CD14-positive monocyte (primary cell): ENCODE results near the gene C16orf96. TPM values are rescaled to one million over a fixed set of nuclear protein-coding genes. Genes with fewer than 3 reads are reported as not detected.

Experiments
- DNase-seq, 3 donors: peaks; one replicate each; pipeline ENCODE4 v3.0.0-alpha.2; 2011 to 2022
- H2AFZ ChIP-seq: 2 replicates; pipeline ENCODE4 v1.6.0; 2012; ENCODE audit warnings: mild to moderate bottlenecking, low read depth, low read length, inconsistent platforms; ENCODE audit not compliant: insufficient read depth, poor library complexity, severe bottlenecking
- H3K27ac ChIP-seq, 2 donors: 1 replicate in 1 of 2; 2 replicates in 1 of 2; pipeline ENCODE4 v1.5.1; 2012 to 2013; ENCODE audit warnings: low read length in 2 of 2, control low read depth in 1 of 2, inconsistent platforms in 1 of 2, low read depth in 1 of 2, mild to moderate bottlenecking in 1 of 2
- H3K27me3 ChIP-seq, 2 donors: one replicate each; pipeline versions ENCODE4 v1.6.0 to v1.6.1; 2011 to 2013; ENCODE audit warnings: low read length in 2 of 2; ENCODE audit not compliant: control insufficient read depth in 2 of 2, insufficient read depth in 2 of 2
- H3K36me3 ChIP-seq, 2 donors: replicated peaks in 1 of 2; 1 replicate in 1 of 2; 2 replicates in 1 of 2; pipeline versions ENCODE4 v1.5.1 to v1.6.1; 2012 to 2013; ENCODE audit warnings: low read length in 2 of 2, control low read depth in 1 of 2, inconsistent platforms in 1 of 2, mild to moderate bottlenecking in 1 of 2; ENCODE audit not compliant: insufficient read depth in 2 of 2, control insufficient read depth in 1 of 2
- H3K4me1 ChIP-seq, 2 donors: 1 replicate in 1 of 2; 2 replicates in 1 of 2; pipeline versions ENCODE4 v1.5.1 to v1.6.1; 2012 to 2013; ENCODE audit warnings: low read length in 2 of 2, control low read depth in 1 of 2, inconsistent platforms in 1 of 2, mild to moderate bottlenecking in 1 of 2, moderate library complexity in 1 of 2; ENCODE audit not compliant: insufficient read depth in 2 of 2, control insufficient read depth in 1 of 2
- H3K4me2 ChIP-seq: replicated peaks from 2 replicates; pipeline ENCODE3; 2012; ENCODE audit warnings: low read length, moderate library complexity, mild to moderate bottlenecking; ENCODE audit not compliant: poor library complexity, severe bottlenecking; ENCODE audit errors: extremely low read depth
- H3K4me3 ChIP-seq, 3 experiments: fragments of 200-600 bp in 1 of 3; sonication (generic) in 1 of 3; replicated peaks in 1 of 3; 1 replicate in 2 of 3; 2 replicates in 1 of 3; pipeline ENCODE4 v1.5.1; 2011 to 2013; ENCODE audit warnings: low read length in 3 of 3, mild to moderate bottlenecking in 3 of 3, control low read depth in 2 of 3, low read depth in 2 of 3, inconsistent platforms in 1 of 3, moderate library complexity in 1 of 3
- H3K79me2 ChIP-seq: 2 replicates; pipeline ENCODE4 v1.6.0; 2012; ENCODE audit warnings: mild to moderate bottlenecking, control low read depth, inconsistent platforms, low read length, moderate library complexity; ENCODE audit not compliant: insufficient read depth
- H3K9ac ChIP-seq: 2 replicates; pipeline ENCODE4 v1.6.0; 2017; ENCODE audit warnings: low read length, mild to moderate bottlenecking; ENCODE audit not compliant: insufficient read depth, poor library complexity, severe bottlenecking
- H3K9me3 ChIP-seq, 2 donors: replicated peaks in 1 of 2; 1 replicate in 1 of 2; 2 replicates in 1 of 2; pipeline versions ENCODE4 v1.5.1 to v1.6.1; 2012 to 2013; ENCODE audit warnings: low read length in 2 of 2, control low read depth in 1 of 2; ENCODE audit not compliant: control insufficient read depth in 1 of 2, insufficient read depth in 1 of 2
- H4K20me1 ChIP-seq: 2 replicates; pipeline ENCODE4 v1.6.0; 2012; ENCODE audit warnings: mild to moderate bottlenecking, low read length, control low read depth, moderate library complexity; ENCODE audit not compliant: insufficient read depth
- H3K27ac Mint-ChIP-seq, 7 donors: one replicate each; pipeline ENCODE4 v1.8.0; 2020; ENCODE audit warnings: mild to moderate bottlenecking in 7 of 7, mixed read lengths in 7 of 7, moderate library complexity in 6 of 7, inconsistent platforms in 2 of 7
- H3K27me3 Mint-ChIP-seq, 3 donors: one replicate each; pipeline ENCODE4 v1.8.0; 2021 to 2022; ENCODE audit warnings: low read depth in 3 of 3, mild to moderate bottlenecking in 3 of 3, mixed read lengths in 3 of 3, moderate library complexity in 3 of 3, inconsistent platforms in 1 of 3
- H3K36me3 Mint-ChIP-seq, 2 donors: one replicate each; pipeline ENCODE4 v1.8.0; 2020; ENCODE audit warnings: mixed read lengths in 2 of 2, inconsistent platforms in 1 of 2, mild to moderate bottlenecking in 1 of 2
- H3K4me1 Mint-ChIP-seq: one replicate; pipeline ENCODE4 v1.8.0; 2020; ENCODE audit warnings: mild to moderate bottlenecking, mixed read lengths
- H3K4me3 Mint-ChIP-seq, 2 donors: one replicate each; pipeline ENCODE4 v1.8.0; 2020; ENCODE audit warnings: mild to moderate bottlenecking in 2 of 2, mixed read lengths in 2 of 2, moderate library complexity in 1 of 2
- H3K9me3 Mint-ChIP-seq, 7 donors: one replicate each; pipeline ENCODE4 v1.8.0; 2020 to 2022; ENCODE audit warnings: mixed read lengths in 7 of 7, mild to moderate bottlenecking in 6 of 7, moderate library complexity in 6 of 7, inconsistent platforms in 2 of 7
- WGBS: methylation state at CpG from one replicate; pipeline ENCODE4 v1.1.5; 2013; ENCODE audit warnings: missing lambda C conversion rate; ENCODE audit not compliant: insufficient coverage; 5-methylcytosine and 5-hydroxymethylcytosine counted together
- intact Hi-C, 2 donors: fragments of 100-400 bp; cut with micrococcal nuclease; formaldehyde crosslinking; loops; one replicate each; pipeline versions ENCODE4 v1.15.0 to v1.15.1; 2023
- polyA plus RNA-seq, 3 donors: library from polyadenylated mRNA; depleted of rRNA in 1 of 3; unstranded in 2 of 3; stranded (reverse) in 1 of 3; fragments of 300-500 nt in 2 of 3; fragments of >200 nt in 1 of 3; fragmentation: Illumina TruSeq in 2 of 3; gene quantifications; 1 replicate in 2 of 3; 2 replicates in 1 of 3; pipeline ENCODE4 v1.2.3, GENCODE V29; 2012 to 2021
- TF ChIP-seq, protein P1 (sequence below): fragments of 200-600 bp; IDR thresholded peaks from one replicate; pipeline ENCODE4 v1.8.0; 2022; ENCODE audit warnings: antibody characterized with exemption, mild to moderate bottlenecking

C16orf96 gene
- polyA plus RNA-seq, 3 donors: 0.13 TPM; not detected in 2

DNA sequence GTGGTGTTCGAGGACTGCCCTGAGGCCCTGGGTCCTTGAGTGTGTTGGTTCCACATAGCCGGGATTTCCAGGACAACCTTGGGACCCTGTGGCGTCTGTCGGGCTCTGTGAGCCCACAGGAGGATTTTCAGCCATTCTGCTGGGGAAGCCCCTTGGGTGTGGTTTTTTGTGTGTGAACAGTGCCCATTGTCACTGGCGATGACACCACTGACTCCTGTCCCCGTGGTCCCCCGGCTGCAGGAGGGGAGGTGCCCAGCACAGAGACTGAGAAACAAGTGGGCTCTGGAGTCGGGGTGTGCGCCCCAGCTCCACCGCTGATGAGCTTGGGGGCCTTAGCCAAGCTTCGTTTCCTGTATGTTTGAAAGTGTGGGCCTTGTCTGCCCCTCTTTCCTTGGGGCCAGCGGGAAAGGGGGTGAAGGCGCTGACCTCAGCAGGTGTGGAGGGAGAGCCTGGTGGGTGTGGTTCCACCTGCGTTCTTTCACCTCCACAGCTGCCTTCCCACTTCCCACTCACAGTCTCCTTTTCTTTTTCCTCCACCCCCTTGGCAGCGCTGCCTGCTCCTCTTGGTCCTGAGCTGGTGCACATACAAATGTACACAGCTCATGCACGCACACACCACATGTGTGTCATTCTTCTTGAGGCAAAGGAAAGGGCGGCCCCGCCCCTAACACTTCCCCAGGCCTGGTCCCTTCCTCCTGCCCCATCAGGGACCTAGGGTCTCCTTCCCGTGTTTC is 84.6 kb downstream of the C16orf96 start:
- peaks cover 34 to 54% of the 10 kb centered on the region in 2 donors for H3K36me3 Mint-ChIP-seq
- H3K9ac ChIP-seq: peak overlapping the region; percentile 27
- peaks cover 36% of the 10 kb centered on the region for H3K4me1 Mint-ChIP-seq
- TF ChIP-seq, protein P1, sequence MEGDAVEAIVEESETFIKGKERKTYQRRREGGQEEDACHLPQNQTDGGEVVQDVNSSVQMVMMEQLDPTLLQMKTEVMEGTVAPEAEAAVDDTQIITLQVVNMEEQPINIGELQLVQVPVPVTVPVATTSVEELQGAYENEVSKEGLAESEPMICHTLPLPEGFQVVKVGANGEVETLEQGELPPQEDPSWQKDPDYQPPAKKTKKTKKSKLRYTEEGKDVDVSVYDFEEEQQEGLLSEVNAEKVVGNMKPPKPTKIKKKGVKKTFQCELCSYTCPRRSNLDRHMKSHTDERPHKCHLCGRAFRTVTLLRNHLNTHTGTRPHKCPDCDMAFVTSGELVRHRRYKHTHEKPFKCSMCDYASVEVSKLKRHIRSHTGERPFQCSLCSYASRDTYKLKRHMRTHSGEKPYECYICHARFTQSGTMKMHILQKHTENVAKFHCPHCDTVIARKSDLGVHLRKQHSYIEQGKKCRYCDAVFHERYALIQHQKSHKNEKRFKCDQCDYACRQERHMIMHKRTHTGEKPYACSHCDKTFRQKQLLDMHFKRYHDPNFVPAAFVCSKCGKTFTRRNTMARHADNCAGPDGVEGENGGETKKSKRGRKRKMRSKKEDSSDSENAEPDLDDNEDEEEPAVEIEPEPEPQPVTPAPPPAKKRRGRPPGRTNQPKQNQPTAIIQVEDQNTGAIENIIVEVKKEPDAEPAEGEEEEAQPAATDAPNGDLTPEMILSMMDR: no peak
- no peaks in the 10 kb centered on the region for H3K9me3 Mint-ChIP-seq
- no peak overlapping the region for H3K4me3 Mint-ChIP-seq
- H3K27me3 Mint-ChIP-seq: peaks cover 0 to 4% (median 0%) of the 10 kb centered on the region in 3 donors
- no peak overlapping the region for H3K4me3 ChIP-seq
- no peak overlapping the region for H2AFZ ChIP-seq
- intact Hi-C loops: no loop called here
- H3K27ac ChIP-seq: peak overlapping the region; percentile 36 to 47
- H3K4me1 ChIP-seq: peaks cover 22 to 28% of the 10 kb centered on the region in 2 donors
- peaks cover 99% of the 10 kb centered on the region for H3K79me2 ChIP-seq
- DNase-seq: peak in 2 of 3 donors; percentile 25 to 37
- no peaks in the 10 kb centered on the region for H3K9me3 ChIP-seq
- no peaks in the 10 kb centered on the region for H3K27me3 ChIP-seq
- 85% methylated on average over 12 of the region's 19 CpGs for WGBS
- peak overlapping the region; percentile 11 for H3K4me2 ChIP-seq
- peaks cover 100% of the 10 kb centered on the region for H4K20me1 ChIP-seq
- peaks cover 20 to 58% of the 10 kb centered on the region in 2 donors for H3K36me3 ChIP-seq
- H3K27ac Mint-ChIP-seq: peak overlapping the region; percentile 11 to 86 (median 76)

DNA sequence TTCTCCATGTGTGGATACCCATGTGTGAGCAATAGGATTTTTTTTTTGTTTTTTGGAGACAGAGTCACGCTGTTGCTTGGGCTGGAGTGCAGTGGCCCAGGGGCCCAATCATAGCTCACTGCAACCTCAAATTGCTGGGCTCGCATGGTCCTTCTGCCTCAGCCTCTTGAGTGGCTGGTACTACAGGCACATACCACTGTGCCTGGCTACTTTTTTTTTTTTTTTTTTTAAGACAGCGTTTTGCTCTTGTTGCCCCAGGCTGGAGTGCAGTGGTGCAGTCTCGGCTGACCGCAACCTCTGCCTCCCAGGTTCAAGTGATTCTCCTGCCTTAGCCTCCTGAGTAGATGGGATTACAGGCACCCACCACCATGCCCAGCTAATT is 85.2 kb downstream of the C16orf96 start:
- H3K4me1 Mint-ChIP-seq: peaks cover 31% of the 10 kb centered on the region
- H3K27ac Mint-ChIP-seq: peak overlapping the region in 6 of 7 donors; percentile 61 to 86 (median 80)
- peak overlapping the region; percentile 36 to 65 for H3K27ac ChIP-seq
- H3K9me3 Mint-ChIP-seq: no peaks in the 10 kb centered on the region
- peaks cover 100% of the 10 kb centered on the region for H4K20me1 ChIP-seq
- peaks cover 0 to 4% (median 0%) of the 10 kb centered on the region in 3 donors for H3K27me3 Mint-ChIP-seq
- peaks cover 22 to 28% of the 10 kb centered on the region in 2 donors for H3K4me1 ChIP-seq
- peaks cover 18 to 58% of the 10 kb centered on the region in 2 donors for H3K36me3 ChIP-seq
- H2AFZ ChIP-seq: no peak overlapping the region
- 92% methylated on average over 2 of the region's 5 CpGs for WGBS
- DNase-seq: no peak
- H3K4me2 ChIP-seq: peak overlapping the region; percentile 11
- H3K36me3 Mint-ChIP-seq: peaks cover 32 to 54% of the 10 kb centered on the region in 2 donors
- no peak overlapping the region for H3K9ac ChIP-seq
- H3K9me3 ChIP-seq: no peaks in the 10 kb centered on the region
- H3K4me3 ChIP-seq: no peak overlapping the region
- peaks cover 99% of the 10 kb centered on the region for H3K79me2 ChIP-seq
- no peak overlapping the region for H3K4me3 Mint-ChIP-seq
- intact Hi-C loops: no loop called here
- TF ChIP-seq, protein P1: no peak
- no peaks in the 10 kb centered on the region for H3K27me3 ChIP-seq
